ENCODE measurements around the gene WDR81. TPM values are rescaled to one million over a fixed set of nuclear protein-coding genes. Genes with fewer than 3 reads are reported as not detected.

The WDR81 gene
- total and polyA plus RNA-seq, 2 donors (not counting 3 experiments of a cell fraction or from before 2014, with no cell fraction given) = 10.4 to 17.3 TPM

DNA sequence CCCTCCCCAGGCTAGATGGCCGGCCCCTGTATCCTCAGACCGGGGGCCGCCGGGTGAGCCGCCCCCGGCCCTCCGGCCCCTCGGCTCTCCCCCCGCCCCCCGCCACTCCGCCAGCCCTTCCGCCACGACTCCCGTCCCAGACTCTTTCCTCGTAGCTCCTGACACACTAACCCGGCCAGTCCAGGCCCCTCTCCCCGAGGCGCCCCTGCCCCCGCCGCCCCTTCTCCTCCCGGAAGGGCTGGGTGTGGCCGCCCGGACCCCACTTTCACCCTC, 8.8 kb upstream of the WDR81 start:
- H3K9me3 ChIP-seq (replicated peaks; ENCODE audit: control insufficient read depth, insufficient read depth, low read length) = no peaks in the 10 kb centered on the region
- H3K4me3 ChIP-seq (replicated peaks in 1 of 3; ENCODE audit: insufficient read depth in 1 of 3, low read depth in 1 of 3, low read length in 3 of 3) = peak overlapping the region; percentile 57 to 97 (median 76)
- ChIA-PET CTCF (interaction anchor here (1.5 to 12.8 kb wide), 4 partner anchors 46 to 153 kb away, joined by 3 to 262 read pairs (median 6); partner anchors contain the start of gene PITPNA), POLR2A (interaction anchor here (0.6 to 3.4 kb wide), 12 partner anchors 32 to 188 kb away, joined by 3 to 16 read pairs (median 4); partner anchors contain the start of genes PITPNA and RILP)
- peaks cover 37% of the 10 kb centered on the region for H3K4me1 ChIP-seq (ENCODE audit: control insufficient read depth, extremely low read depth, insufficient read depth, low read length)
- FAIRE-seq (no peak), DNase-seq (ENCODE audit: low read depth, low spot score) (no peak)
- H3K4me2 ChIP-seq (ENCODE audit: insufficient read depth, low read length) = no peak overlapping the region
- no peaks in the 10 kb centered on the region for H3K9me1 ChIP-seq (replicated peaks; ENCODE audit: control insufficient read depth, extremely low read depth, insufficient read depth, low read length)
- dilution Hi-C loops (cut with MboI; ENCODE audit: extremely low pct_ligation_motif_present, low sequenced_read_pairs) (no loop called here), intact Hi-C loops (cut with micrococcal nuclease) (loop anchor here (2.0 to 10.0 kb wide), 7 partner anchors 47 to 677 kb away; partner anchors contain the start of genes DPH1, PITPNA, SGSM2 and SMYD4)
- no peaks in the 10 kb centered on the region for H4K20me1 ChIP-seq (replicated peaks; ENCODE audit: control insufficient read depth, extremely low read depth, insufficient read depth, low read length)
- H3K9ac ChIP-seq (replicated peaks; ENCODE audit: extremely low read depth, insufficient read depth, low read length) = peak overlapping the region; percentile 87
- no peaks in the 10 kb centered on the region for H3K27me3 ChIP-seq (ENCODE audit: control insufficient read depth in 2 of 2, insufficient read depth in 2 of 2, low read length in 2 of 2)
- no TSS peak for BruUV-seq (replicated peaks)
- TF ChIP-seq JUN (IDR thresholded peaks at IDR 0.05; ENCODE audit: borderline replicate concordance, insufficient read depth, insufficient read length, low read depth) = no peak
- TF ChIP-seq POLR2AphosphoS5 (IDR thresholded peaks at IDR 0.05; ENCODE audit: insufficient read depth, low read depth, low read length) = no peak
- no peak for TF ChIP-seq EZH2 (IDR thresholded peaks at IDR 0.05; ENCODE audit: borderline replicate concordance, low read depth, low read length, severe bottlenecking)
- peak; percentile 9 for TF ChIP-seq POLR2A (IDR thresholded peaks at IDR 0.05; ENCODE audit: low read depth, low read length)
- TF ChIP-seq MYC (IDR thresholded peaks at IDR 0.05; ENCODE audit: low read depth, low read length) = no peak
- peaks cover 19 to 20% of the 10 kb centered on the region in 2 experiments for H3K36me3 ChIP-seq (ENCODE audit: control insufficient read depth in 2 of 2, extremely low read depth in 1 of 2, insufficient read depth in 2 of 2, low read length in 2 of 2)
- H3K27ac ChIP-seq (ENCODE audit: insufficient read depth, low read depth, low read length) = peak overlapping the region; percentile 55
- peaks cover 41% of the 10 kb centered on the region for H3K79me2 ChIP-seq (ENCODE audit: control insufficient read depth, insufficient read depth, low read length)
- no peak overlapping the region for H2AFZ ChIP-seq (ENCODE audit: low read depth, low read length)

DNA sequence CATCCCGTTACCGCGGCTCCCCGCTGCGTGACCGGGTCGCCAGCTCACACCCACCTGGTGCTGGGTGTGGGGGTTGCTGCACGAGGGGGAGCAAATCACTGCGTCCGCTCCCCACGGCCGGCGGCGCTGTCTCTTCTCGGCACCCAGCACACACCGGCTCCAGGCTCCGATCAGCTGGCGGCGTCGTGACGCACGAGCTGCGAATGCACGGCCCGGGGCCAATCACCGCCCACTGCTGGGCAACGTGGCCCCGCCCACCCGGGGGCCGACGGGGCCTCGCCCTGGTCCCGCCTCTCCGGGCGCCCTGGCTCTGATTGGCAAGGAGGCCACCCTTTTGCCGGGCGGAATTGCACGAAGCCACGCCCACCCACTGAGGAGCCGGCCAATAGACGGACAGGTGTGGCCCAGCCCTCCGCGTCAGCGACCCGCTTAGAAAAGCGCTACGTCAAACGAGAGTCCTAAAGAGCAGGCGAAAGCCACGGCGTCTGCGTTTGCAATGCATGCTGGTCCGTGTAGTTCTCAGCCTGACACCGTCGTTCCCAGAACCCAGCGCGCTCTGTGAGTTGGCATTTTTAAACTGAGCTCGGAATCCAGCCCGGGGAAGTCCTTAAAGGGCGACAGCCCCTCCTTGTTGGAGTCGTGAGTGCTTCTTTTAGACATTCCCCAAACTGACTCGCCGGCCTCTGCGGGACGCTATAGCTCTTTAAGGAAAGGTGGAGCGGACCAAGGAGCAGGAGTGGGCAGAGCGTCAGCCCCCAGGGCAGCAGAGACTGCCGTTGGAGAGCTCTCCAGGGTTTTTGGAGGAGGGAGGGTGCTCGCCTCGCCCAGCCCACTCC, 8.2 kb upstream of the WDR81 start:
- intact Hi-C loops (cut with micrococcal nuclease) = loop anchor here (2.0 to 10.0 kb wide), 6 partner anchors 113 to 676 kb away; partner anchors contain the start of genes DPH1, PITPNA, SGSM2 and SMYD4
- Histone ChIP-seq H3K9me3 (replicated peaks; ENCODE audit: control insufficient read depth, insufficient read depth, low read length) (no peaks in the 10 kb centered on the region), H3K4me1 (ENCODE audit: control insufficient read depth, extremely low read depth, insufficient read depth, low read length) (peaks cover 34% of the 10 kb centered on the region), H3K27ac (ENCODE audit: insufficient read depth, low read depth, low read length) (peak overlapping the region; percentile 96), H3K9me1 (replicated peaks; ENCODE audit: control insufficient read depth, extremely low read depth, insufficient read depth, low read length) (no peaks in the 10 kb centered on the region), H3K4me2 (ENCODE audit: insufficient read depth, low read length) (peak overlapping the region; percentile 68), H2AFZ (ENCODE audit: low read depth, low read length) (no peak overlapping the region), H3K36me3 (ENCODE audit: control insufficient read depth in 2 of 2, extremely low read depth in 1 of 2, insufficient read depth in 2 of 2, low read length in 2 of 2) (peaks cover 19 to 20% of the 10 kb centered on the region in 2 experiments), H3K27me3 (ENCODE audit: control insufficient read depth in 2 of 2, insufficient read depth in 2 of 2, low read length in 2 of 2) (no peaks in the 10 kb centered on the region), H3K9ac (replicated peaks; ENCODE audit: extremely low read depth, insufficient read depth, low read length) (peak overlapping the region; percentile 97), H4K20me1 (replicated peaks; ENCODE audit: control insufficient read depth, extremely low read depth, insufficient read depth, low read length) (no peaks in the 10 kb centered on the region), H3K4me3 (replicated peaks in 1 of 3; ENCODE audit: insufficient read depth in 1 of 3, low read depth in 1 of 3, low read length in 3 of 3) (peak overlapping the region; percentile 72 to 97 (median 76)), H3K79me2 (ENCODE audit: control insufficient read depth, insufficient read depth, low read length) (peaks cover 39% of the 10 kb centered on the region)
- DNase-seq (ENCODE audit: low read depth, low spot score) (peak; percentile 100), FAIRE-seq (peak; percentile 100)
- TF ChIP-seq FOS (IDR thresholded peaks at IDR 0.05; ENCODE audit: borderline replicate concordance, insufficient read depth, low read length) = no peak
- TF ChIP-seq, protein P1, sequence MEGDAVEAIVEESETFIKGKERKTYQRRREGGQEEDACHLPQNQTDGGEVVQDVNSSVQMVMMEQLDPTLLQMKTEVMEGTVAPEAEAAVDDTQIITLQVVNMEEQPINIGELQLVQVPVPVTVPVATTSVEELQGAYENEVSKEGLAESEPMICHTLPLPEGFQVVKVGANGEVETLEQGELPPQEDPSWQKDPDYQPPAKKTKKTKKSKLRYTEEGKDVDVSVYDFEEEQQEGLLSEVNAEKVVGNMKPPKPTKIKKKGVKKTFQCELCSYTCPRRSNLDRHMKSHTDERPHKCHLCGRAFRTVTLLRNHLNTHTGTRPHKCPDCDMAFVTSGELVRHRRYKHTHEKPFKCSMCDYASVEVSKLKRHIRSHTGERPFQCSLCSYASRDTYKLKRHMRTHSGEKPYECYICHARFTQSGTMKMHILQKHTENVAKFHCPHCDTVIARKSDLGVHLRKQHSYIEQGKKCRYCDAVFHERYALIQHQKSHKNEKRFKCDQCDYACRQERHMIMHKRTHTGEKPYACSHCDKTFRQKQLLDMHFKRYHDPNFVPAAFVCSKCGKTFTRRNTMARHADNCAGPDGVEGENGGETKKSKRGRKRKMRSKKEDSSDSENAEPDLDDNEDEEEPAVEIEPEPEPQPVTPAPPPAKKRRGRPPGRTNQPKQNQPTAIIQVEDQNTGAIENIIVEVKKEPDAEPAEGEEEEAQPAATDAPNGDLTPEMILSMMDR (IDR thresholded peaks at IDR 0.05; ENCODE audit: extremely low read depth in 1 of 2, insufficient read depth in 1 of 2, low read depth in 1 of 2, low read length in 2 of 2) = no peak
- TF ChIP-seq, protein P2, sequence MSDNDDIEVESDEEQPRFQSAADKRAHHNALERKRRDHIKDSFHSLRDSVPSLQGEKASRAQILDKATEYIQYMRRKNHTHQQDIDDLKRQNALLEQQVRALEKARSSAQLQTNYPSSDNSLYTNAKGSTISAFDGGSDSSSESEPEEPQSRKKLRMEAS (IDR thresholded peaks at IDR 0.05; ENCODE audit: insufficient read depth, insufficient read length) = peak; percentile 52
- peak; percentile 99 for TF ChIP-seq POLR2A (IDR thresholded peaks at IDR 0.05; ENCODE audit: low read depth, low read length)
- TF ChIP-seq JUN (IDR thresholded peaks at IDR 0.05; ENCODE audit: borderline replicate concordance, insufficient read depth, insufficient read length, low read depth) = no peak
- TF ChIP-seq POLR2AphosphoS5 (IDR thresholded peaks at IDR 0.05; ENCODE audit: insufficient read depth, low read depth, low read length) = peak; percentile 99
- no peak for TF ChIP-seq GATA2 (IDR thresholded peaks at IDR 0.05; ENCODE audit: insufficient read depth, insufficient read length, low read depth, low read length)
- TF ChIP-seq MYC (IDR thresholded peaks at IDR 0.05; ENCODE audit: low read depth, low read length) = no peak
- TF ChIP-seq EZH2 (IDR thresholded peaks at IDR 0.05; ENCODE audit: borderline replicate concordance, low read depth, low read length, severe bottlenecking) = no peak
- POLR2A ChIA-PET = interaction anchor here (0.6 to 3.4 kb wide), 21 partner anchors 11 to 322 kb away, joined by 3 to 16 read pairs (median 4); partner anchors contain the start of genes PITPNA, RILP and SCARF1
- dilution Hi-C loops (cut with MboI; ENCODE audit: extremely low pct_ligation_motif_present, low sequenced_read_pairs) = no loop called here
- TSS peak; percentile 69 for BruUV-seq (replicated peaks)
- CTCF ChIA-PET = interaction anchor here (1.1 to 12.8 kb wide), 10 partner anchors 13 to 351 kb away, joined by 3 to 262 read pairs (median 4); partner anchors contain the start of gene PITPNA

Measured in endothelial cell of umbilical vein (primary cell).